DOHH2 (cell line): ENCODE measurements around the gene PGA4.
A peak's percentile ranks its signal among the peaks of the same experiment; 100 is the strongest.
"Not testable (repeated sequence)": the region's sequence is repeated elsewhere in the genome, so short reads cannot be mapped to it uniquely, and the experiment has no call there.

ENCODE experiments used
- H3F3A ChIP-seq: fragments of 200-600 bp; sonication (generic), shearing (Covaris generic); 2 replicates; pipeline ENCODE4 v1.6.0; 2016; ENCODE audit warnings: antibody characterized with exemption, mild to moderate bottlenecking; ENCODE audit not compliant: control insufficient read depth, insufficient read depth
- H3K27ac ChIP-seq: fragments of 200-600 bp; sonication (generic); 2 replicates; pipeline ENCODE4 v1.5.1; 2014; ENCODE audit warnings: low read depth, mild to moderate bottlenecking, low read length, moderate library complexity
- H3K27me3 ChIP-seq: fragments of 200-600 bp; sonication (generic); 2 replicates; pipeline ENCODE4 v1.6.1; 2014; ENCODE audit warnings: mild to moderate bottlenecking, low read length, mixed read lengths; ENCODE audit not compliant: control insufficient read depth
- H3K36me3 ChIP-seq: fragments of 200-600 bp; sonication (generic); 2 replicates; pipeline ENCODE4 v1.6.1; 2014; ENCODE audit warnings: mild to moderate bottlenecking, low read length, moderate library complexity, mixed read lengths; ENCODE audit not compliant: control insufficient read depth
- H3K4me1 ChIP-seq: fragments of 200-600 bp; sonication (generic); 2 replicates; pipeline ENCODE4 v1.6.1; 2014; ENCODE audit warnings: mild to moderate bottlenecking, low read length, mixed read lengths; ENCODE audit not compliant: control insufficient read depth
- H3K4me2 ChIP-seq: fragments of 200-600 bp; sonication (generic); 2 replicates; pipeline ENCODE4 v1.6.0; 2014; ENCODE audit warnings: mild to moderate bottlenecking, low read length, moderate library complexity
- H3K4me3 ChIP-seq: fragments of 200-600 bp; sonication (generic); 2 replicates; pipeline ENCODE4 v1.5.1; 2014; ENCODE audit warnings: mild to moderate bottlenecking, low read length, mixed read lengths
- H3K79me2 ChIP-seq: fragments of 200-600 bp; sonication (generic); 2 replicates; pipeline ENCODE4 v1.6.1; 2014; ENCODE audit warnings: mild to moderate bottlenecking, low read length, mixed read lengths; ENCODE audit not compliant: control insufficient read depth
- H3K9me2 ChIP-seq: fragments of 200-600 bp; sonication (generic); replicated peaks from 2 replicates; pipeline ENCODE4 v1.6.1; 2014; ENCODE audit warnings: mild to moderate bottlenecking, low read length, mixed read lengths; ENCODE audit not compliant: control insufficient read depth
- H3K9me3 ChIP-seq: fragments of 200-600 bp; sonication (generic); 2 replicates; pipeline ENCODE4 v1.6.1; 2014; ENCODE audit warnings: antibody characterized with exemption, low read length, mixed read lengths; ENCODE audit not compliant: control insufficient read depth, insufficient read depth
- H4K20me1 ChIP-seq: fragments of 200-600 bp; sonication (generic); 2 replicates; pipeline ENCODE4 v1.6.0; 2014; ENCODE audit warnings: low read depth, mild to moderate bottlenecking, antibody characterized with exemption, low read length, moderate library complexity; ENCODE audit not compliant: control insufficient read depth, insufficient read depth
- CTCF ChIP-seq: fragments of 200-600 bp; sonication (generic); IDR thresholded peaks from one replicate; pipeline ENCODE4 v1.5.1; 2014; ENCODE audit warnings: antibody characterized with exemption, mild to moderate bottlenecking, low read depth, low read length; ENCODE audit not compliant: poor library complexity, severe bottlenecking
- EZH2phosphoT487 ChIP-seq: fragments of 200-600 bp; sonication (generic); IDR thresholded peaks from 2 replicates; pipeline ENCODE4 v1.6.1; 2017; ENCODE audit warnings: borderline replicate concordance, mild to moderate bottlenecking, antibody characterized with exemption, low read length, moderate library complexity, mixed read lengths

PGA4 gene

GRCh38 chr11:61222047-61222446, at the start of gene PGA4:
TSS of gene PGA4 (plus strand) at chr11:61222347. CDS start at chr11:61222401, 54 bp downstream.
- H3K9me2 ChIP-seq, H3K36me3 ChIP-seq, H3K9me3 ChIP-seq, H3K79me2 ChIP-seq, H3K4me1 ChIP-seq, H3K4me2 ChIP-seq, H3K27me3 ChIP-seq, H3K27ac ChIP-seq, H4K20me1 ChIP-seq, H3K4me3 ChIP-seq, H3F3A ChIP-seq: not testable (repeated sequence)

DNA sequence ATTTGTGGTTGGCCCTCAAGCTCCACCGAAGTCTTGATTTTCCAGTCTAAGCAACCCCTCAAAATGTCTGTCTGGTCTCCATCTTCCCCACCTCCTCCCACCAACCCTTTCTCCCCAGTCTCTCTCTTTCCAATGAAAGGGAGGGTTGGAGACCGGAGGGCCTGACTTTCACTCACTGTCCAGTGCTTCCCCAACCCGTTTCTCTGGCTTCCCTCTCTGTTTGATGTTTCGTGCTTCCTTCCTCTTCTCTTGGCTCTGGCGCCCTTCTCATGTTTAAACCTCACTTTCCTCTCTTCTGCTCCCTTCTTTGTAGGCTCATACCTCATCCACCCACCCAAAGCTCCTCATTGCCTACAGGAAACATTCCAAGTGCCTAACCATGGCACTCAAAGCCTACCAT, 49.8 kb upstream of the PGA4 start:
- Histone ChIP-seq H3K27ac (no peak overlapping the region), H3K4me3 (no peak overlapping the region), H3K9me3 (no peaks in the 10 kb centered on the region), H3K79me2 (no peaks in the 10 kb centered on the region), H3K27me3 (peaks cover 7% of the 10 kb centered on the region), H3K9me2 (no peaks in the 10 kb centered on the region), H3K36me3 (no peaks in the 10 kb centered on the region), H3K4me1 (peaks cover 27% of the 10 kb centered on the region), H3F3A (no peaks in the 10 kb centered on the region), H3K4me2 (no peak overlapping the region), H4K20me1 (no peaks in the 10 kb centered on the region)
- TF ChIP-seq EZH2phosphoT487 (no peak), CTCF (no peak)

DNA sequence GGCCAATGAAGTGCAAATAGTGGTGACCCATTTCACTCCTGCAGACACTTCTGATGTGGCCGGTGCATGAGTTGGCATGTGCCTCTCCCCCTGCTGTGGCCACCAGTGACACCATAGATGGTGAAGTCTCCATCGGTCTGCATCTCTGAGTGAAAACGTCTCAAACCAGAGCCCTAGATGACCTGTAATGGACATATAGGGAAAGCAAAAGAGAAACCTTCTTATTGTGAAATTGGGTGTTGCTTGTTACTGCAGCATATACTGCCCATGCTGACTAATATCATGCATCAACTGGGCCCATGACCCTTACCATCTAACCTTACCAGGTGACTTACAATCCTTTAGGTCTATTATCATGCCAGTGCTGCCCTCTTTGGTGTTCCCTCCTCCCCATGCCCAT, 49.3 kb upstream of the PGA4 start:
- H3K4me2 ChIP-seq: no peak overlapping the region
- H4K20me1 ChIP-seq: no peaks in the 10 kb centered on the region
- no peak overlapping the region for H3K27ac ChIP-seq
- H3K9me3 ChIP-seq: no peaks in the 10 kb centered on the region
- no peaks in the 10 kb centered on the region for H3K9me2 ChIP-seq
- no peak for TF ChIP-seq CTCF
- H3K79me2 ChIP-seq: no peaks in the 10 kb centered on the region
- H3K4me1 ChIP-seq: peaks cover 21% of the 10 kb centered on the region
- peaks cover 7% of the 10 kb centered on the region for H3K27me3 ChIP-seq
- no peak overlapping the region for H3K4me3 ChIP-seq
- no peaks in the 10 kb centered on the region for H3K36me3 ChIP-seq
- H3F3A ChIP-seq: no peaks in the 10 kb centered on the region

DNA sequence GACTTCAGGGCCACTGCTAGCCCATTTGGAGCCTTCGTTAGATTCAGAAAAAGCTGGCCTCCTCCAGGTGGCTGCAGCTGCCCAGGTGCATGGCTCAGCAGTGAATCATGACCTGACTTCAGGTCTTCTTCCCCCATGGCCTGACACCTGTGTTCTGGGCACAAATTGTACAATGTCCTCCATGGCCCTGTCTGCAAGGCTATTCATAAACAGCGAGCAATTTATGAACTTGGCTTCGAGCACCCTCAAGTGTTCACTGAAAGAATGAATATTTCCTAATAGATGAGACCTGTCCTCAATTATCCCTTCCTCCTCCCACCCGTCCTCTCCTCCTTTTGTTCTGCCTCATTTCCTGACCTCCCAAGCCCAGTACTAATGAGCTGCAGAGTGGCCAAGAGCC, 48.7 kb upstream of the PGA4 start:
- no peak for TF ChIP-seq EZH2phosphoT487
- peak; percentile 31 for TF ChIP-seq CTCF
- peaks cover 7% of the 10 kb centered on the region for H3K27me3 ChIP-seq

More for the DNA sequence above, 48.7 kb upstream of the PGA4 start:
- Histone ChIP-seq H3K27ac (no peak overlapping the region), H3K4me3 (no peak overlapping the region), H3K9me2 (no peaks in the 10 kb centered on the region), H3K9me3 (no peaks in the 10 kb centered on the region), H3F3A (no peaks in the 10 kb centered on the region), H3K4me1 (peaks cover 16% of the 10 kb centered on the region), H3K36me3 (no peaks in the 10 kb centered on the region), H4K20me1 (no peaks in the 10 kb centered on the region), H3K4me2 (no peak overlapping the region), H3K79me2 (no peaks in the 10 kb centered on the region)
